ENCODE results near the gene SDK2. TPM values are rescaled to one million over a fixed set of nuclear protein-coding genes. Genes with fewer than 3 reads are reported as not detected.

Gene SDK2
- total and polyA plus RNA-seq, 3 experiments from 2014 or later: 0.35 to 0.54 (median 0.44) TPM

- H3K4me1 ChIP-seq (ENCODE audit: insufficient read depth, low read length): no peaks in the 10 kb centered on the region
- ChIA-PET POLR2A (no interaction called here), CTCF (interaction anchor here (1.0 to 1.3 kb wide), 3 partner anchors 54 to 172 kb away, joined by 3 to 5 read pairs (median 4); no protein-coding TSS in a partner anchor)
- no peak overlapping the region for H3K4me3 Mint-ChIP-seq
- no peak overlapping the region for H3K27ac ChIP-seq (ENCODE audit: low read depth, low read length)
- H3K9me3 Mint-ChIP-seq: no peaks in the 10 kb centered on the region
- no peak for DNase-seq
- H3K4me3 ChIP-seq (ENCODE audit: low read length): no peak overlapping the region
- H3K36me3 Mint-ChIP-seq: no peaks in the 10 kb centered on the region
- no peak overlapping the region for H3K27ac Mint-ChIP-seq
- H3K36me3 ChIP-seq (ENCODE audit: insufficient read depth, low read length): no peaks in the 10 kb centered on the region
- no peaks in the 10 kb centered on the region for H3K27me3 Mint-ChIP-seq
- no peaks in the 10 kb centered on the region for H3K9me3 ChIP-seq (ENCODE audit: low read length)
- H3K27me3 ChIP-seq (ENCODE audit: insufficient read depth, low read length, poor library complexity, severe bottlenecking): no peaks in the 10 kb centered on the region
- no peaks in the 10 kb centered on the region for H3K4me1 Mint-ChIP-seq
Measured at GRCh38 chr17:73363442-73364154, 280.6 kb downstream of the SDK2 start.

DNA sequence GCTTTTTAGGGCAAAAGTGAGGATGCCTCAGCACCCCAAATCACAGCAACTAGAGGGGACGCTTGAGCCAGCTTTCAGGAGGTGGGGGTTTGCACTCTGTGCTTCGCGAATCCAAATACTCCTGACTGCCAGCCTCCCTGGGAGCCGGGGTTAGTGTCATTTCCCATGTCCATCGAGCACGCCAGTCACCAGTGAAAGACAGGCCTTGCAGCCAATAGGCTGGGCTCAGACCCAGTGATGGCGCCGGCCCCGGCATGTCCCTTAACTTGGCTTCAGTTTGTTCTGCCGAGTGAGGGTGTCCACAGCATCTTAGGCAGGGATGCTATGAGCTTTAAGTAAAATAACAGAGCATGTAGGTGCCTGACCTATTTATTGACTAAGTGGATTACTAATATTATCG, 281.5 kb downstream of the SDK2 start:
- no peaks in the 10 kb centered on the region for H3K9me3 Mint-ChIP-seq
- no peaks in the 10 kb centered on the region for H3K4me1 ChIP-seq (ENCODE audit: insufficient read depth, low read length)
- no peaks in the 10 kb centered on the region for H3K36me3 Mint-ChIP-seq
- no peaks in the 10 kb centered on the region for H3K27me3 ChIP-seq (ENCODE audit: insufficient read depth, low read length, poor library complexity, severe bottlenecking)
- H3K27me3 Mint-ChIP-seq: no peaks in the 10 kb centered on the region
- H3K4me3 ChIP-seq (ENCODE audit: low read length): no peak overlapping the region
- ChIA-PET POLR2A (no interaction called here), CTCF (no interaction called here)
- no peaks in the 10 kb centered on the region for H3K4me1 Mint-ChIP-seq
- H3K27ac Mint-ChIP-seq: no peak overlapping the region
- H3K36me3 ChIP-seq (ENCODE audit: insufficient read depth, low read length): no peaks in the 10 kb centered on the region
- H3K4me3 Mint-ChIP-seq: no peak overlapping the region
- H3K9me3 ChIP-seq (ENCODE audit: low read length): no peaks in the 10 kb centered on the region
- DNase-seq: no peak
- no peak overlapping the region for H3K27ac ChIP-seq (ENCODE audit: low read depth, low read length)

GRCh38 chr17:73360961-73361761, 283.1 kb downstream of the SDK2 start:
- ChIA-PET POLR2A (no interaction called here), CTCF (interaction anchor here (0.7 kb wide), 1 partner anchor 295 kb away, joined by 5 read pairs; no protein-coding TSS in a partner anchor)
- no peak overlapping the region for H3K4me3 ChIP-seq (ENCODE audit: low read length)
- no peak overlapping the region for H3K27ac ChIP-seq (ENCODE audit: low read depth, low read length)
- H3K9me3 Mint-ChIP-seq: no peaks in the 10 kb centered on the region
- no peaks in the 10 kb centered on the region for H3K4me1 Mint-ChIP-seq
- no peaks in the 10 kb centered on the region for H3K36me3 Mint-ChIP-seq
- H3K9me3 ChIP-seq (ENCODE audit: low read length): no peaks in the 10 kb centered on the region
- no peak overlapping the region for H3K27ac Mint-ChIP-seq
- H3K27me3 Mint-ChIP-seq: no peaks in the 10 kb centered on the region
- H3K4me1 ChIP-seq (ENCODE audit: insufficient read depth, low read length): no peaks in the 10 kb centered on the region
- no peaks in the 10 kb centered on the region for H3K27me3 ChIP-seq (ENCODE audit: insufficient read depth, low read length, poor library complexity, severe bottlenecking)
- DNase-seq: no peak
- no peaks in the 10 kb centered on the region for H3K36me3 ChIP-seq (ENCODE audit: insufficient read depth, low read length)
- H3K4me3 Mint-ChIP-seq: no peak overlapping the region

DNA sequence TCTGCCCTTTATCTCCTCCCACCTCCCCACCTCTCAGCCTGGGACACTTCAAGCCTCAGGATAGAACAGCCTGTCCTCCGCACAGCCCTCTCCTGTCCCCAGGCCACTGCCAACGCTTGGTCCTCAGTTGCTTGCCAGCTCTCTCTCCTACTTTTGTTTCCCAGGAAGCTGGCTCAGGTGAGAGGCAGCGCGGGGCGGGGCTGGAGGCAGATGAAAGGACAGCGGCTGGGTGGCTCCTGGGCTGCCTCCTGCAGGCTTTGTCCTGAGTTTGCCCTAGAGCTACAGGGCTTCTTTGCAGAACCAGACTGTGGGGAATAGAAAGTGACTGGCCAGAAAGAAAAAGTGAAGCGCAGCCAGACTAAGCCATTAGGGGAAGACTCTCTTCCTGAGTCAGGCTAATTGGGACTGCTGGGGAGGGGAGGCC, 284.2 kb downstream of the SDK2 start:
- CTCF ChIA-PET: interaction anchor here (0.7 kb wide), 1 partner anchor 294 kb away, joined by 5 read pairs; no protein-coding TSS in a partner anchor
- no peaks in the 10 kb centered on the region for H3K27me3 ChIP-seq (ENCODE audit: insufficient read depth, low read length, poor library complexity, severe bottlenecking)
- no peaks in the 10 kb centered on the region for H3K9me3 ChIP-seq (ENCODE audit: low read length)
- no peaks in the 10 kb centered on the region for H3K36me3 Mint-ChIP-seq
- no peak overlapping the region for H3K27ac Mint-ChIP-seq
- no peaks in the 10 kb centered on the region for H3K4me1 Mint-ChIP-seq
- H3K36me3 ChIP-seq (ENCODE audit: insufficient read depth, low read length): no peaks in the 10 kb centered on the region
- no peak for DNase-seq
- no peaks in the 10 kb centered on the region for H3K9me3 Mint-ChIP-seq
- no peak overlapping the region for H3K4me3 ChIP-seq (ENCODE audit: low read length)
- H3K27me3 Mint-ChIP-seq: no peaks in the 10 kb centered on the region
- POLR2A ChIA-PET: no interaction called here
- no peak overlapping the region for H3K27ac ChIP-seq (ENCODE audit: low read depth, low read length)
- no peaks in the 10 kb centered on the region for H3K4me1 ChIP-seq (ENCODE audit: insufficient read depth, low read length)
- H3K4me3 Mint-ChIP-seq: no peak overlapping the region

DNA sequence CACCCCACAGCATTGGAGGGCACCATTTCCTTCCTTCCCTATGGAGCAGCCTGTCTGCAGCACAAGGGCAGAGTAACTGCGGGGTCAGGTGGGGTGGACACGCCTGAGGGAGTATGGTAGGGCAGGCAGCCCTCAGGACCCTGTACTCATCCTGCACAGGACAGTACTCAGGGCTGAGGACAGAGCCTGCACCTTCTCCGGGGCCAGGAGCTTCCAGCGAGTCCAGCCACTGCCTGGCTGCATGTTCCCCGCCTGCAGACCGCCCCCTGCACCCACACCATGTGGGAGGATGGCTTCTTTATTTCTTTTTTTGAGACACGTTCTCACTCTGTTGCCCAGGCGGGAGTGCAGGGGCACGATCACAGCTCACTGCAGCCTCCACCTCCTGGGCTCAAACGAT, 284.9 kb downstream of the SDK2 start:
- H3K4me3 Mint-ChIP-seq: no peak overlapping the region
- H3K9me3 Mint-ChIP-seq: no peaks in the 10 kb centered on the region
- no peak overlapping the region for H3K27ac Mint-ChIP-seq
- Histone ChIP-seq H3K36me3 (ENCODE audit: insufficient read depth, low read length) (no peaks in the 10 kb centered on the region), H3K27me3 (ENCODE audit: insufficient read depth, low read length, poor library complexity, severe bottlenecking) (no peaks in the 10 kb centered on the region), H3K27ac (ENCODE audit: low read depth, low read length) (no peak overlapping the region), H3K9me3 (ENCODE audit: low read length) (no peaks in the 10 kb centered on the region), H3K4me3 (ENCODE audit: low read length) (no peak overlapping the region), H3K4me1 (ENCODE audit: insufficient read depth, low read length) (no peaks in the 10 kb centered on the region)
- no peaks in the 10 kb centered on the region for H3K4me1 Mint-ChIP-seq
- no peak for DNase-seq
- ChIA-PET POLR2A (no interaction called here), CTCF (no interaction called here)
- H3K27me3 Mint-ChIP-seq: no peaks in the 10 kb centered on the region
- H3K36me3 Mint-ChIP-seq: no peaks in the 10 kb centered on the region

GRCh38 chr17:73358668-73359067, 285.6 kb downstream of the SDK2 start:
- CTCF ChIA-PET: no interaction called here
- H3K9me3 Mint-ChIP-seq: no peaks in the 10 kb centered on the region

GRCh38 chr17:73357981-73358380, 286.3 kb downstream of the SDK2 start:
- no peaks in the 10 kb centered on the region for H3K9me3 Mint-ChIP-seq
- CTCF ChIA-PET: no interaction called here
- Histone ChIP-seq H3K4me1 (ENCODE audit: insufficient read depth, low read length) (no peaks in the 10 kb centered on the region), H3K36me3 (ENCODE audit: insufficient read depth, low read length) (no peaks in the 10 kb centered on the region), H3K9me3 (ENCODE audit: low read length) (no peaks in the 10 kb centered on the region), H3K27ac (ENCODE audit: low read depth, low read length) (no peak overlapping the region), H3K4me3 (ENCODE audit: low read length) (no peak overlapping the region), H3K27me3 (ENCODE audit: insufficient read depth, low read length, poor library complexity, severe bottlenecking) (no peaks in the 10 kb centered on the region)
- DNase-seq: no peak
- no peaks in the 10 kb centered on the region for H3K36me3 Mint-ChIP-seq
- POLR2A ChIA-PET: no interaction called here
- no peak overlapping the region for H3K4me3 Mint-ChIP-seq
- no peaks in the 10 kb centered on the region for H3K4me1 Mint-ChIP-seq
- no peaks in the 10 kb centered on the region for H3K27me3 Mint-ChIP-seq
- no peak overlapping the region for H3K27ac Mint-ChIP-seq

More at GRCh38 chr17:73358668-73359067, 285.6 kb downstream of the SDK2 start:
- Histone ChIP-seq H3K36me3 (ENCODE audit: insufficient read depth, low read length) (no peaks in the 10 kb centered on the region), H3K4me1 (ENCODE audit: insufficient read depth, low read length) (no peaks in the 10 kb centered on the region), H3K27me3 (ENCODE audit: insufficient read depth, low read length, poor library complexity, severe bottlenecking) (no peaks in the 10 kb centered on the region), H3K9me3 (ENCODE audit: low read length) (no peaks in the 10 kb centered on the region), H3K4me3 (ENCODE audit: low read length) (no peak overlapping the region), H3K27ac (ENCODE audit: low read depth, low read length) (no peak overlapping the region)
- H3K4me1 Mint-ChIP-seq: no peaks in the 10 kb centered on the region
- no peak for DNase-seq
- no peaks in the 10 kb centered on the region for H3K27me3 Mint-ChIP-seq
- H3K36me3 Mint-ChIP-seq: no peaks in the 10 kb centered on the region
- POLR2A ChIA-PET: no interaction called here
- H3K4me3 Mint-ChIP-seq: no peak overlapping the region
- no peak overlapping the region for H3K27ac Mint-ChIP-seq

GRCh38 chr17:73357318-73357717, 286.9 kb downstream of the SDK2 start:
- H3K9me3 Mint-ChIP-seq: no peaks in the 10 kb centered on the region
- POLR2A ChIA-PET: no interaction called here
- no peak for DNase-seq

More at GRCh38 chr17:73357318-73357717, 286.9 kb downstream of the SDK2 start:
- Mint-ChIP-seq H3K36me3 (no peaks in the 10 kb centered on the region), H3K27me3 (no peaks in the 10 kb centered on the region), H3K27ac (no peak overlapping the region), H3K4me1 (no peaks in the 10 kb centered on the region), H3K4me3 (no peak overlapping the region)
- Histone ChIP-seq H3K27me3 (ENCODE audit: insufficient read depth, low read length, poor library complexity, severe bottlenecking) (no peaks in the 10 kb centered on the region), H3K4me3 (ENCODE audit: low read length) (no peak overlapping the region), H3K36me3 (ENCODE audit: insufficient read depth, low read length) (no peaks in the 10 kb centered on the region), H3K9me3 (ENCODE audit: low read length) (no peaks in the 10 kb centered on the region), H3K27ac (ENCODE audit: low read depth, low read length) (no peak overlapping the region), H3K4me1 (ENCODE audit: insufficient read depth, low read length) (no peaks in the 10 kb centered on the region)
- CTCF ChIA-PET: interaction anchor here (0.7 kb wide), 1 partner anchor 630 kb away, joined by 3 read pairs; no protein-coding TSS in a partner anchor

Data from CD8-positive, alpha-beta memory T cell (primary cell).